NOMO-1 (cell line): Measurements from ENCODE around the gene CLN6.
A peak's percentile ranks its signal among the peaks of the same experiment; 100 is the strongest.

Source experiments
- DNase-seq, 2 experiments: peaks; one replicate each; lab custom pipeline; 2025; ENCODE audit not compliant: unreplicated experiment in 2 of 2; lab: John Stamatoyannopoulos, UW

CLN6 gene

GRCh38 chr15:68229386-68230156 is at the start of gene CLN6:
TSS of gene CLN6 (minus strand) at chr15:68229728. CDS start at chr15:68229584, 144 bp downstream.
- peak; percentile 72 to 85 for DNase-seq

DNA sequence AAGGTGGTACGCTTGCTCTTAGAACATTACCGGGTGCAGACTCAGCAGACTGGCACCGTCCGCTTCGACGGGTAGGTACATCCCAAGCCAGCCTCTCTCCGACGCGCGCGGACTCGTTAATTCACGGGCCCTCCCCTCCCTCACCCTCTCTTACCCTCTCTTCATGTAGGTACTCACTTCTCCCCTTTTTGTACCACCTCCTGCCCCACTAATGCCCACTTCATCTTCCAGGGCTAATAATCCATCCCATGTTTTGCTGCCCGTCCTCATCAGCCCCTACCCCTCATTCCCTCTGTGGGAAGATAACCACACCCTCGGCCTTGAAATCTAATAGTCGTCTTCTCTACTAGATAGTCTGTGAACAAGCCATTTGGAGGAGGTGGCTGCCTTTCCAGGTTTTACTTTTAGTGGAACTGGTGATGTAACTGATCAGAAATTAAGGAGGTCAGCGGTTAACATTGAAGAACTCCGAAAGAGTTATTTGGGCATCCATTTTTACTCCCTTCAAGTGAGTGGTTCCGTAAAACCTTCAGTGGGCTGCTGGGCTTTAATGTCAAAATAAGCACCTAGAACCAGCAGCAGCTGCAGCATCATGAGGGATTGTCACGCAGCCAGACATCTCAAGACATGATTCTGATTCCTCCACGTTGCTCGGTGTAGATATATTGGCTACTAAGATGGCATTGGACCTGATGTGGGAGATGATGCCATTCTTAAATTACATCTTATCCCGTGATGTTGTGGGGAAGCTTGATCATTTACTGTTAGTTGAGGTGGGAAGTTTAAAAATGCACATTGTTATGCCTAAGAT is 49.3 kb upstream of the CLN6 start:
- peak in 1 of 2 experiments; percentile 11 for DNase-seq

GRCh38 chr15:68278345-68278594 is 48.7 kb upstream of the CLN6 start:
- no peak for DNase-seq

- peak; percentile 92 for DNase-seq
These were observed 48.2 kb upstream of the CLN6 start, which contains the start of gene FEM1B for GRCh38 chr15:68277603-68278344. TSS of gene FEM1B (plus strand) at chr15:68277745. CDS start at chr15:68278418, 673 bp downstream.

GRCh38 chr15:68277131-68277602 is 47.6 kb upstream of the CLN6 start:
- no peak for DNase-seq

GRCh38 chr15:68276668-68277067 is 47.1 kb upstream of the CLN6 start:
- no peak for DNase-seq

DNA sequence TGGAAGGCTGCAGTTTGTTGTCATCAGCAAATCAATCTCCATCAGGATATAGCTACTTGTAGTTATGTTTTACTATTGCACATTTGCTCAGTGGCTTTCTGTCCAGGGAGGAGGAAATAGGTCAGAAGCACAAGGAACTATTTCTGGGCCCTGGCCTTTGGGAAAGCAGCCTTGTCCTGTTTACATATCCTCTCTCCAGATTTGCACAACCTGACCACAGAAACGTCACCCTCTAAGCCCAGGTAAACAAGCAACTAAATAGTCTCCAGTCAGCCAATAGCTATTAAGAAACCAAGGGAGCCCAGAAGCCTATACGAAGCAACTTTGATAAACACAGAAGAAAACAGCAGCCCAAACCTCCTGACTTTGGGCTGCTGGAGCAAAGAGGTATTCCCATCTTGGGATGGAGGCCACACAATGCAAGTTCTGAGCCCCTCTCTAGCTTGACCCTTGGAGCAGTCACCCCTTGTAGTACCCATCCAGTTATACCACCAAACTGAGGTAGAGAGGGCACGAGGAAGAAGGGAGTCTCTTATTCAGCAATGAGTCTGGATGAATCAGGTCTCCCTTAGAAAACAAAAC is 45.7 kb upstream of the CLN6 start:
- no peak for DNase-seq

- DNase-seq, result no peak
These were observed 44.8 kb upstream of the CLN6 start for GRCh38 chr15:68274201-68274848.

DNA sequence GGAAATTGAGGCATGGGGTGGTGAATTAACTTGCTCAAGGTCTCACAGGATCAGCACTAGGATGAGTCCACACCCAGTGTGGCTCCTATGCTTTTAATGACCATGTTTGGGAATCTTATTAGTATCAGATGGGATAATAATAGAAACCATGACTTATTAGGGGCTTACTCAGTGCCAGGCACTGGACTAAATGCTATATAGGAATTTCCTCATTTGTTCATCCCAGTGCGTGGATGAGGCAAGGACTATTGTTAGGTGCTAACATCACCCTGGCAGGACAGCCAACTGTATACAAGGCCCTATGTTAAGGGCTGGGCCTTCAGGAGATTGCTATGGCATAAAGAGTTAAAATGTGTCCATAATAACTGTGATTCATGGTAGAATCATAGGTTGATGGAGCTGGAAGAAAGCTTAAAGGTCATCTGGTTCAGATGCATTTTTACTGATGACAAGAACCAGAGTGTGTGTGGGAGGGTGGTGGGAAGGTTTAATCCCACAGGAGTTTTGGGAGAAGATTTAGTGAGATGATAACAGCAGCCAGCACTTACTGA is 43.3 kb upstream of the CLN6 start:
- no peak for DNase-seq

DNA sequence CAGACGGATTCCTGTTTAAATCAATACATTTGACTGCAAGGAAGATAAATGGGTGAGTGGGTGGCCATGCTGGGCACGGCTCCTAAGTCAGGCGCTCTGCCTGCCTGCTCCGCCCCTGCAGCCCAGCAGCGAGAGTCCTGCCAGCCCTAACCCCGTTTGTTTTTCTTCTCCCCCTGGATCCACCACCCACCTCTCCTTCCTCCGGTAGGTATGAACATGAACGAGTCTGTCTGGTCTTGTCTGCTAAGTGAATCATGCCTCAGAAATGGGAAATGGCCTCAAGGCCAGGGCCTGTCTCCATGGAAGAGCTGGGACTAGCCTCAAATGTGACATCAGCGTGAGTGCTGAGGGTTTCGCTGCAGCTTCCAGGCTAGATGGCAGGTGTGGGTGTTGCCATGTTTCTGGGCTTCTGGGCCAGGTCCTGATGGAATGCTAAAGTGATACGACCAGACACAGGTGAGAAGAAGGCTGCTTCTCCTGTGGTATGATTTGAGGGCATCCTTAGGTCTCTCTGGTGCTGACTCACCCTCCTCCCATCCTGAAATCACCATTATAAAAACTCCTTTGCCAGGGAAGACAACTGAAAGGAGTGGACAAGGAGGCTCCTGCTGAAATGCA is 42.4 kb upstream of the CLN6 start:
- DNase-seq, result no peak

GRCh38 chr15:68268405-68268804 is 38.9 kb upstream of the CLN6 start:
- no peak for DNase-seq

DNA sequence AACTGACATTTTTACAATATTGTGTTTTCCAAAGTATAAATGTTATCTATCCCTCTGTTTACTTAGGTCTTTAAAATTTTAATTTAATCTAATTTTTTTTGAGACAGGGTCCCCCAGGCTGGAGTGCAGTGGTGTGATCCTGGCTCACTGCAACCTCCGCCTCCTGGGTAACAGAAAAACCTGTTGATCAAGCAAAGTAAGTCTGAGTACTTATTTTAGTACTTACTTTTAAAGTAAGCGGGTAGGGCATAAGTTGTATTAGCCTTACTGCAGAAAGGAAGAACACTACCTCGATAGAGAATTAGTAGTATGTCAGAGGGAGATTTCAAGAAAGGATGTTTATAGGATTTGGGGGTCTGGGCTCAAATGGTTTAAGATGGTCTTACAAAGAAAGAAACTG is 36.1 kb upstream of the CLN6 start:
- no peak for DNase-seq

GRCh38 chr15:68265081-68265480 is 35.6 kb upstream of the CLN6 start:
- DNase-seq, result no peak

DNA sequence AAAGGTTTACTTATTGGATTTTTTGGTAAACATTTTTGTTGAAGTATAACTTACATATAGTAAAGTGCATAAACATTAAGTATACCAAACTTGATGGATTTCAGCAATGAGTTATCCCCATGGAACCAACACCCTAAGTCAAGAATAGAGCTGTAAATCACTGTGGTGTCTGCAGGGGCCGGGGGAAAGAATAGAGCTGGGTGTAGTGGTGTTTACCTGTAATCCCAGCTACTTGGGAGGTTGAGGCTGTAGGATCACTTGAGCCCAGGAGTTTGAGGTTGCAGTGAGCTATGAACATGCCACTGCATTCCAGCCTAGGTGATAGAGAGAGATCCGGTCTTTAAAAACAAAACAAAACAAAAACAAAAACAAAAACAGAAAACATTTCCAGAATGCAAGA is 34.8 kb upstream of the CLN6 start:
- no peak for DNase-seq

DNA sequence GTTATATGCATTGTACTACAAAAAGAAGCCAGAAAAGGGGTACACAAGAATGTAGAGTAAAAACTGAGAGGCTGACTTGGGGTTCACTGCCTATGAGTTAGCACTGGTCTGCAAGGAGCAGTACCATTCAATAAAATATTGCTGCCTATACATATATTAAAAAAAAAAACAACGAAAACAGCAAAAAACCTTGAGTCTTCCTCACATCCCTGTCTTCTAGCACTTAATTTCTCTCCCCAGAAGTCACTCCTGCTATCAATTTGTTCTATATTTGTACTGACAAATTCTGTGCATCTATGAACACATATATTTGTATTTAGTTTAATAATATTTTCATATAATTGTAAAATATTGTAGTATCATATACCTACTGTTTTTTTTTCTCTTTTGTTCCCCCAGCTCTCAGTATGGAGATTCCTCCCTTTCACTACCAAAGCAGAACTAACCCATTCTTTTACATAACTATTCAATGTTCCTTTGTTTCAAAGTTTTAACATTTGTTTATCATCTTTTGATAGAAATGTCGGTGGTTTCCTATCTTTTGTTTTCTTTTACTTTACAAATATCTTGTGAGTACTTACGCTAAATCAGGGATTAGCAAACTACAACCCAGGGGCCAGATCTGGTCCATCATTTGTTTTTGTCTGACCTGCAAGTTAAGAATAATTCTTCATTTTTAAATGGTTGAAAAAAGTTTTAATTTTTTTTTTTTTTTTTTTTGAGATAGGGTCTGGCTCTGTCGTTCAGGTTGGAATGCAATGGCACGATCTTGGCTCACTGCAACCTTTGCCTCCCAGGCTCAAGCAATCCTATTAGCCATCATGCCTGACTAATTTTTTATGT is 33.2 kb upstream of the CLN6 start:
- no peak for DNase-seq

DNA sequence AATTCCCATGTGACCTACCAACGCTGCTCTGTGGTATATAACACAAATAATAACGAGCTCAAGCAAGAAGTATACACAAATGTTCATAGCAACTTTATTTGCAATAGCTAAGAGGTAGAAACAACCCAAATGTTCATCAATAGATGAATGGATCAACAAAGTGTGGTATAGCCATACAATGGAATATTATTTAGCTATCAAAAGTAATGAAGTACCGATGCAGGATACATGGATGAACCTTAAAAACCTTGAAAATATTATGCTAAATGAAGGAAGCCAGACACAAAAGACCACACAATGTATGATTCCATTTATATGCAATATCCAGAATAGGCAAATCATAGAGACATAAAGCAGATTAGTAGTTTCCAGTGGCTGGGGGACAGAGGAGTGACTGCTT is 32.5 kb upstream of the CLN6 start:
- DNase-seq, result no peak

- DNase-seq, result no peak
These were observed 31.7 kb upstream of the CLN6 start for GRCh38 chr15:68261241-68261640.

GRCh38 chr15:68259883-68260282 is 30.4 kb upstream of the CLN6 start:
- no peak for DNase-seq

DNA sequence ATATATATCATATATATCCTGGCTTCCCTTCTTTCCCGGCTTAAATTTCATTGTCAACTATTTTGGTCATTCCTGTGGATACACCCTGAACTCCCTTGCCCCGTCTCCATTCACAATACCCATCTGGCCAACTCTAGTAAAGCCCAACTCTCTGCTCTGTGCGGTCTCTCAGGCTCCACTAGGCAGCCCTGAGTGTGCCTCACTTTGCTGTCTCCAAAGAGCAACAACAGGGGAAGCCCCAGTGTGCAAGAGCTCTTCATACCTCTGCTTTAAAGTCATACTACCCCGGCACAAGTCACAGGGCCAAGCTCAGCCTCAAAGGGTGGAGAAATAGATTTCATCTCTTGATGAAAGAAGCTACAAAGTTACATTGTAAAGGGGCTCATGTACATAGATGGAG is 29.2 kb upstream of the CLN6 start:
- DNase-seq, result no peak
